Duodenal mucosa (tissue), 2 donors: Measurements from ENCODE around the gene CLCN3.
"Not testable (repeated sequence)": the region's sequence is repeated elsewhere in the genome, so short reads cannot be mapped to it uniquely, and the experiment has no call there.

Experiments
- H3K27ac ChIP-seq: one replicate; pipeline ENCODE4 v1.7.0; 2013; ENCODE audit warnings: low read depth, low read length
- H3K27me3 ChIP-seq, 2 donors: one replicate each; pipeline ENCODE4 v1.7.0; 2013; ENCODE audit warnings: low read length in 2 of 2, control low read depth in 1 of 2; ENCODE audit not compliant: insufficient read depth in 2 of 2, control insufficient read depth in 1 of 2
- H3K36me3 ChIP-seq, 2 donors: one replicate each; pipeline ENCODE4 v1.7.0; 2013; ENCODE audit warnings: low read length in 2 of 2, control low read depth in 1 of 2; ENCODE audit not compliant: insufficient read depth in 2 of 2, control insufficient read depth in 1 of 2
- H3K4me1 ChIP-seq, 2 donors: one replicate each; pipeline ENCODE4 v1.7.0; 2013; ENCODE audit warnings: low read length in 2 of 2, control low read depth in 1 of 2; ENCODE audit not compliant: insufficient read depth in 2 of 2, control insufficient read depth in 1 of 2
- H3K4me3 ChIP-seq, 2 donors: one replicate each; pipeline ENCODE4 v1.7.0; 2013; ENCODE audit warnings: low read length in 2 of 2, low read depth in 1 of 2
- H3K9ac ChIP-seq, 2 donors: one replicate each; pipeline ENCODE4 v1.7.0; 2013; ENCODE audit warnings: low read length in 2 of 2, low read depth in 1 of 2
- H3K9me3 ChIP-seq, 2 donors: one replicate each; pipeline ENCODE4 v1.7.0; 2013; ENCODE audit warnings: low read length in 2 of 2, control low read depth in 1 of 2; ENCODE audit not compliant: control insufficient read depth in 1 of 2

Gene CLCN3

DNA sequence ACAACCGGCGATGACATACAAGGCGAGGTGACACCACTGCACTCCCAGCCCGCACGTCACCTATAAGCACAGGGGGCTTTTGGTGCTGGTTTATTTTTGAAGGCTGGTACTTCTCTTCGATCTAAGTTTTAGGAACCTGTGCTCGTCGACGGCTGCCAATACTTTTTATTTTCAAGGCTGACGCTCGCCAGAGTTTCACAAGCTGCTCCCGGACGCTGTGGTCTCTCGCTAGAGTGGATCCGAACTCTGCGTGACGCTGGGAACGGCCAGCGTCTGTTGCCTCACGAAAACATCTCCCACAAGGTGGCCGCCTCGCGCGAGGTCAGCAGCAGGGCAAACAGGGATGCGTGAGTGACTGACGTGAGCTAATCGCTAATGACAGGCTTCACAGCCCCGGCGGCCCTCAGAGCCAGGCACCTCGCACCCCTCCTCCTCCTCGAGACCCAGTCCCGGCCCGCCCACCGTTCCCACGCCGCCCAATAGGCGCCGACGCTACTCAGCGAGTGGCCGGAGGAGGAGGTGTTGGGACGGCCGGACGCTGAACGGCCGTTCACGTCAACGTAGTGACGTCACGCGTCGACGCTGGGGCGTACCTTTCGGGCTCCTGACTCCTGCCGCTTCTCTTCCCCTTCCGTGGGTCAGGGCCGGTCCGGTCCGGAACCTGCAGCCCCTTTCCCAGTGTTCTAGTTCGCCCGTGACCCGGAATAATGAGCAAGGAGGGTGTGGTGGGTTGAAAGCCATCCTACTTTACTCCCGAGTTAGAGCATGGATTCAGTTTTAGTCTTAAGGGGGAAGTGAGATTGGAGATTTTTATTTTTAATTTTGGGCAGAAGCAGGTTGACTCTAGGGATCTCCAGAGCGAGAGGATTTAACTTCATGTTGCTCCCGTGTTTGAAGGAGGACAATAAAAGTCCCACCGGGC lies at the start of gene CLCN3:
Gene CLCN3, plus strand, starts transcription at position 621 of the 922 bp plus-strand sequence. CDS start 15,351 bp downstream, outside the sequence.
- H3K27me3 ChIP-seq = no peaks in the 10 kb centered on the region
- H3K9ac ChIP-seq = peak within 1 kb of the TSS; percentile 94 to 95
- no peaks in the 10 kb centered on the region for H3K9me3 ChIP-seq
- H3K4me3 ChIP-seq = peak within 1 kb of the TSS; percentile 78 to 89
- no peaks in the 10 kb centered on the region for H3K36me3 ChIP-seq
- H3K27ac ChIP-seq = peak within 1 kb of the TSS; percentile 97
- peaks cover 20 to 24% of the 10 kb centered on the region in 2 donors for H3K4me1 ChIP-seq

GRCh38 chr4:169571012-169571411 lies 49.4 kb upstream of the CLCN3 start:
- H3K4me3 ChIP-seq, H3K9me3 ChIP-seq, H3K4me1 ChIP-seq: not testable (repeated sequence)

DNA sequence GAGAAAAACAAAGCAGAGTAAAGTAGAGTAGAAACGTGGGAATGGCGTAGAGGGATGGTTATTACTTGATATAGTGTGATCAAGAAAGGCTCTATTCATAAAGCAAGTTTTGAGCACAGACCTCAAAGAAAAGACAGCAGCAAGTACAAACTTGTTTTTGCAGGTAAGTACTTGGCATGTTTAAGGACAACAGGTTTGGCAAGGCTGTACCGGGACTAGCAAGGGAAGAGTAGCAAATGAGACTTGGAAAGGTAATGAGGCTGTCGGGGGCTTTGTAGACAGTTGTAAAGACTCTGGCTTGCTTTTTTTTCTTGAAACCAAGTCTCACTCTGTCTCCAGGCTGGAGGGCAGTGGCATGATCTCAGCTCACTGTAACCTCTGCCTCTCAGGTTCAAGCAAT lies 48.9 kb upstream of the CLCN3 start:
- Histone ChIP-seq H3K27me3 (no peaks in the 10 kb centered on the region), H3K9ac (no peak overlapping the region), H3K4me3 (no peak overlapping the region), H3K9me3 (no peaks in the 10 kb centered on the region), H3K4me1 (no peaks in the 10 kb centered on the region), H3K36me3 (peaks cover 5 to 8% of the 10 kb centered on the region in 2 donors), H3K27ac (no peak overlapping the region)

More at GRCh38 chr4:169571012-169571411, 49.4 kb upstream of the CLCN3 start:
- not testable (repeated sequence) for H3K27ac ChIP-seq, H3K27me3 ChIP-seq, H3K36me3 ChIP-seq, H3K9ac ChIP-seq

GRCh38 chr4:169573889-169574288 lies 46.5 kb upstream of the CLCN3 start:
- no peak overlapping the region for H3K9ac ChIP-seq
- no peaks in the 10 kb centered on the region for H3K9me3 ChIP-seq
- H3K4me3 ChIP-seq = no peak overlapping the region
- peaks cover 5 to 8% of the 10 kb centered on the region in 2 donors for H3K36me3 ChIP-seq
- H3K27me3 ChIP-seq = no peaks in the 10 kb centered on the region
- no peak overlapping the region for H3K27ac ChIP-seq
- no peaks in the 10 kb centered on the region for H3K4me1 ChIP-seq

- Histone ChIP-seq H3K4me3 (no peak overlapping the region), H3K4me1 (no peaks in the 10 kb centered on the region), H3K27me3 (no peaks in the 10 kb centered on the region), H3K9ac (no peak overlapping the region), H3K9me3 (no peaks in the 10 kb centered on the region), H3K36me3 (no peaks in the 10 kb centered on the region), H3K27ac (no peak overlapping the region)
Measured at GRCh38 chr4:169582203-169582602, 38.2 kb upstream of the CLCN3 start.

GRCh38 chr4:169582706-169583105 lies 37.7 kb upstream of the CLCN3 start:
- no peaks in the 10 kb centered on the region for H3K9me3 ChIP-seq
- no peak overlapping the region for H3K9ac ChIP-seq
- H3K4me1 ChIP-seq = no peaks in the 10 kb centered on the region
- H3K36me3 ChIP-seq = no peaks in the 10 kb centered on the region
- H3K27me3 ChIP-seq = no peaks in the 10 kb centered on the region
- H3K4me3 ChIP-seq = no peak overlapping the region
- H3K27ac ChIP-seq = no peak overlapping the region

- H3K4me1 ChIP-seq = no peaks in the 10 kb centered on the region
- no peak overlapping the region for H3K9ac ChIP-seq
- H3K9me3 ChIP-seq = no peaks in the 10 kb centered on the region
- H3K27ac ChIP-seq = no peak overlapping the region
- H3K4me3 ChIP-seq = no peak overlapping the region
- H3K27me3 ChIP-seq = no peaks in the 10 kb centered on the region
- peaks cover 0 to 4% of the 10 kb centered on the region in 2 donors for H3K36me3 ChIP-seq
Measured at GRCh38 chr4:169583563-169583962, 36.8 kb upstream of the CLCN3 start.

DNA sequence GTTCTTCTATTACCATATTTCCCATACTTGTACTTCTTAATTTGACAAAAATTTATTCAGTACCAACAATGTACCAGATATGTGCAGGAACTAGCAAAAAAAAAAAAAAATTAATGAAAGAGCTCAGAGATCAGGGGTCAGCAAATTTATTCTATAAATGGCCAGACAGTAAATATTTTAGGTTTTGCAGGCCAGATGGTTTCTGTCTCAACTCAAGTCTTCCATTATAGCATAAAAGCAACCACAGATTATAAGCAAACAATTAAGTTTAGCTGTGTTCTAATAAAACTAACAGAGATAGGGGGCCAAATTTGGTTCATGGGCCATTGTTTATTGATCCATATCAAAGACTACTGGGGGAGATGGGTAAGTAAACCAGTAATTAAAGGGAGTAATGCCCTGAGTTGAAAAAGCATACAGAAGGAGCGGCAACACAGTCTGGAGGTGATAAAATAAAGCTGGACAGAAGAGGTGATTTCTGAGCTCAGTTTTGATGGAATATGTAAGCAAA lies 27.3 kb upstream of the CLCN3 start:
- no peak overlapping the region for H3K27ac ChIP-seq
- no peaks in the 10 kb centered on the region for H3K9me3 ChIP-seq
- H3K36me3 ChIP-seq = peaks cover 4 to 17% of the 10 kb centered on the region in 2 donors

DNA sequence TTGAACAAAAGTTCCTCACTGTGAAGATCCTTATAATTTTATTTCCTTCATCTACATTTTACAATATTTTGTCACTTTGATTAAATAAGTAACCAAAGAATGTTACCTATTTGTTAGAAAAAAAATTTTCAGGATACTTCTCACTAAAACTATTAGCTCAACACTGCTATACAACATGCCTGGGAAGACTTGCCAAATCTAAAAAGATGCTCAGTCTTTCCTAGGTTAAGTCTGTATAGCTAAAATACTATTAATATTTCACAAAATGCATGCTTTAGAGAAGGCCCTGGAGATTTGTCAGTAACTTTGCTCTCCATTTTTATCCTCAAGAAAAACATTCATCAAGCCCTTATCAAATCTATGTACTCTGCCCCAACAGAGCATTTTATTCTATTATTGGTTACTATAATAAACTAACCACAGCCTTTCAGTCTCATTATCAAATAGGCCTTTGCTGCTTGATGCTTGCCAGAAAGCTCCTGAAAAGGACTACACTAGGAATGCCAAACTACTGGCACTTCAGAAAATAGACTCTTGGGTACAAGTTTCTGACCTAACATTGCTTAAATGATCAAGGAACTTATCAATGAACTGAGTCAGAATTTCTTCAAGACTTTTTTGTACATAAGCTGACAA lies 25.7 kb upstream of the CLCN3 start:
- Histone ChIP-seq H3K4me1 (no peaks in the 10 kb centered on the region), H3K36me3 (peaks cover 4 to 7% of the 10 kb centered on the region in 2 donors), H3K9me3 (no peaks in the 10 kb centered on the region), H3K4me3 (no peak overlapping the region), H3K27ac (no peak overlapping the region), H3K27me3 (no peaks in the 10 kb centered on the region), H3K9ac (no peak overlapping the region)

More for the DNA sequence above, 27.3 kb upstream of the CLCN3 start:
- Histone ChIP-seq H3K4me1 (no peaks in the 10 kb centered on the region), H3K4me3 (no peak overlapping the region), H3K27me3 (no peaks in the 10 kb centered on the region), H3K9ac (no peak overlapping the region)
